Hematopoietic multipotent progenitor cell treated with erythropoietin and hydrocortisone succinate and interleukin-3 and kit ligand, for 8 days (in vitro differentiated cells): ENCODE data around the gene ELL2.
"Not testable (repeated sequence)": the region's sequence is repeated elsewhere in the genome, so short reads cannot be mapped to it uniquely, and the experiment has no call there.

Experiments used
- DNase-seq: peaks from one replicate; pipeline ENCODE4 v3.0.0-alpha.2; 2015

The ELL2 gene

DNA sequence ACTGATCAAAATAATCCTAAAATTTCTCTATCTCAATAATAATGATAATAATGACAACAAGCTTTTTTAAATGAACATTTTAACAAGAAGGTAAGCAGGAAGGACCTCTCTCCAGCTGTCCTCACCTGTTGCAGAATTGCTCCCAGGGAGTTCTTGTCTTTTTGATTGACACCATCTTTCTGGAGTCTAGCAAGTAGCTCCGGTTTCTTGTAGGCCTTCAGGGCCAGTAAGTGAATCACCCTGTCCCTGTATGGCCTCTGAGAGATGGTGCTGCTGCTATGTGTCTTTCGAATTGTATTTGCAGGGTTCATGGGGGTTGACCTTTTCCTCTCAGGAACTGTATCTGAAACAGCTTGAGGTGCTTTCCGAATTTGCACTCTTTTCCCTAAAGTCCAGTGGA lies 55.3 kb downstream of the ELL2 start:
- DNase-seq: not testable (repeated sequence)

DNA sequence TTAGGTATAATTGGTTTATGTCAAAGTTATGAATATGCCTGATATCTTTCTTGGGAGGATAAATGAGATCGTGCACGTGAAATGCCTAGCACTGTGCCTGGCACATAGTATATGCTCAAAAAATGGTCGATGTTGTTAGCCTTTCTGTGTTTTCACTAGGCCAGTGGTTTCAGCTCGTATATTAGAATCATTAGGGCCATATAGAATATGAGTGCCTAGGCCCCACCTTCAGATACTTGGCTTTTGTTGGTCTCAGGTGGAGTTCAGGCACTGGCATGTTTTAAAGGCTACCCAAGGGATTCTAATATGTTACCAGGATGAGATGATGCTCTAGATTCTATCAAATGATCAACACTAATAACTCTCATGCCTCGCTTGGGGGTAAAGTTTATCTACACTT lies 56.8 kb downstream of the ELL2 start:
- DNase-seq: no peak

DNA sequence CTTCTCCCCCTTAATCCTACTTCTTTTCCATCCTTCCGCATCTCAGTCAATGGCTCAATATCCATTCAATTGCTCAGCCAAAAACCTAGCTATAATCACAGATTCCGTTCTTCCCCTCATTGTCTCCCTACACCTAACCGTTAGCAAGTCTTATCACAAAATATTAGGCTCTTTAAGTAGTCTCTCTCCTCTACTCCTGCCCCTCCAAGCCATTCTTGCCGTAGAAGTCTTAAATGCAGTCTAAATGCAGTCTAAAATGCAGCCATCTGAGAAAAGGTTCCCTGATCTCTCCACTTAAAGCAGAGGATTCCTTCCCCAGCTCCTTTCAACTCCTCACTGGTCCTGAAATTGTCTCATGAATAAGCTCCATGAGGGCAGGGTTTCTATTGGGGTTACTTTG lies 57.8 kb downstream of the ELL2 start:
- no peak for DNase-seq

DNA sequence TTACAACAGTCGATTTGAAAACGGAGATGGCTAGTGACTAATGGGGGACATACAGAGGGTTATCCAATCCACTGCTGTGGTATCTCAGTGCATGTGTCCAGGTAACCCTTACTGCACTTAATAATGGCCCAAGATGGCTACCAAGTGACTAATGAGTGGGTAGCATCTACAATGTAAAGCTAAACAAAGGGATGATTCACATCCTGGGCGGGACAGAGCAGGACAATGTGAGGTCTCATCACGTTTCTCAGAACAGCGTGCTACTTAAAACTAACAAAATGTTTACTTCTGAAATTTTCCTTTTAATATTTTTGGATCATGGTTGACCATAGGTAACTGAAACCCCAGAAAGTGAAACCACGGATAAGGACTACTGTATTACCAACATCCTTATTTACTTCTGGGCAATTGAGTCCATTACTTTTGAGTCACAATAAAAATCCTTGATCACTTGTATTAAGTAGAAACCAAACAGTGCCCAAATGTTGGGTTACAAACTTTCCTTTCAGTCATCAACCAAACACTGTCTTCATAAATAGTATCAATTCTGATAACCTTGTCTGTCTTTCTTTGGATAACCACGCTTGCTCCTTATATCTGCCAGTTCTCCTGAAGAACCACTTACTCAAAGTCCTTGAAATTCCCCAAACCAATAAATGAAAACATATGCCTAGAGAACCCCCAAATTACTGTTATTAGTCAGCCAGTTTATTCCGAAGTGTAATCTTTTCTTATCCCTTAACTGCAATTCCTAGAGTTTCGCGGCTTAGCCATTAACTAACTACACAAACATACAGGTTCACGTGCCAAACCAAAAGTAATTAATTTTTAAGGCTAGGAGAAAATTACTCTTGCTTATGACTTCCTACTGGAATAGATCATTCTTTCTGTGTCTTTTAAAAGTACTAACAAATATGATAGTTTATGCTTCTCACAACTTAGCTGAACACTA lies 59.7 kb downstream of the ELL2 start:
- no peak for DNase-seq

DNA sequence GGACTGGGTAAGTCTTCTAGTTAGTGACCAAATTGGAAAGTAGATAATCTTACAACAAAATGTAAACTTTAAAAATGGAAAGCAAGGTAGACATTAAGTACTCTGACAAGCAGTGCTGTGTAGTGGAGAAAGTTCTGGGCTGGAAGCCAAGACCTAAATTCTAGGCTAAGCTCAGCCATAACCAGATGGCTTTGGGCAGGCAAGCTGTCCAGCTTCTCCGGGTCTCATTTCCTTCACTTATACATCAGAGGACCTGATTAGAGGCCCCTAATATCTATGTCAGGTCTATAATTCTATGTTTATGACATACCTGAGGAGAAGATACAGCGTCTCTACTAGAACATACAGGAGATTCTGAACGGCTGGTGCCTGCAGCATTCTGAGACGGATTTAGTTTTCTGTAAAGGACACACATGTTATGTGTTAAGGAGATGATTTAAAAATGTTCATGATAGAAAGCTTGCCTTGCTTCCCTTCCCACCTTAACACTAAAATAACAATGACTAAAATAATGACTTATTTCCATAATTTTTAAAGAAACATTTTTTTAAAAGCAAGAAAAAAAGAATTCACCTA lies 61.2 kb downstream of the ELL2 start:
- DNase-seq: no peak

DNA sequence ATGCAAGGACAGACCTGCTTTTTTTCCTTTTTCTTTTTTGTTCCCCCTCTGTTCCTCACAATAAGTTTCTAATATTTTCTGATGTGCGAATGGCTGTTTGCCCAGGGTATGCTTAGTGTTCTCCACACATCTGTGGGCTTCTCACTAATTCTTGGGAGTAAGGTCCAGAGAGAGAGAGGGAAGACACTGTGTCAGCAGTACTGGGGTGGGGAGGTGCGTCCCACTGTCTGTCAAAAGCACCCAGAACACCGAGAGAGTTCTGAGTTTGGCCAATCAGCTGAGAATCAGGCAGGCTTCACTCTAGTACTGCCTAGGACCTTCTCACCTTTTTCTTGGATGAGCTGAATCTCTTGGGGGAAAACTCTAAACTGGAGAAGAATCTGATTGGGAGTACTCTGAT lies 61.8 kb downstream of the ELL2 start:
- no peak for DNase-seq

DNA sequence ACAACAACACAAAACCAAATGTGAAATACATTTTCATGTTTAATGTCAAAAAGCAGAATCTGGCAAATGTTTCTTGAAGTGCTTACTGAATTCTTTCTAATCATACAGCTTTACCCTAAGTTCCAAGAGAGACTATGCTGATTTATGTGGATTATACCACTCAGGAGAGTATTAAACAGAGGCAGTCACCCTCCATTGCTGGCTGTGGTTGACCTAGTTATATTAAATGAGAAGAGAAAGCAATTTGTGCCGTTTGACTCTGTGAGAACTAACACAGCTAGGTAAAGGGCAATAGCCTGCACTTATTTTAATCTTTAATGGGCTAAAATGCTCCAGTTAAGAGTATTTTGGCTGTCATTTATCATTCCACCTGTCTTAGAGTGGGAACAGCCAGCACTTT lies 62.6 kb downstream of the ELL2 start:
- DNase-seq: no peak

DNA sequence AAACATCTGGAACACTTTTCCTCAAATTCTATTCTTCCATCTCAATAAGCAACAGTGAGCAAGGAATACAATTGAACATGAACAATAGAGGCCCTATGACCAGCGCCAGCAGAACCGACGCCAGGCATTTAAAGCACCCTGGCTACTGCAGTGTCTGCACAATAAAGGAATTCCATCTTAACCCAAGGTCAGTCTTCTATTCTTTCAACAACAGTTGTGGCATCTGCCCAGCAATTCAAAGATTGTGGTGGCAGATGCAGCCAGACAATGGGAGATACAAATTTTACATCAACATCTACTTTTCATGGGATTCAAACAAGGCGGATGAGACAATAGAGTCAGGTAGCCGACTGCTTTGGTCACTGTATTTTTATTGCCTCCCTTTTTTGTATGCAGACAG lies 65.9 kb downstream of the ELL2 start:
- no peak for DNase-seq

DNA sequence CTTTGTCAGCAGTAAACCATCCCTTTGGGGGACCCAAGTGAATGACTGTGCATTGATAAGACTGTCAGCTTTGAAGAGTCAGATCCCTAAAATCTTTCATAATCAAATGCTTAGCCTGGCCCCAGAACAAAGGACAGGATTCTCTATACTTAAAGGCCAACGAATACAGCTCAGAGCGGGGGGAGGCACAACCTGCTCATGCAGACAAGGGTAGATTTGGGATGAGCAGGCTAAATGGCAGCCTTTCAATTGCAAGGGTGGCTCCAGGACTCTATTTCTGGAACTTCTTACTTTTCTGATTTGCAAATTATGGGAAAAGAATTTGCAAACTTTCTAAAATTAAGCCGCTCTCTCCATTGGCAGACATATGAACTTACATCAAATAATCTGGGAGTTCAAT lies 66.4 kb downstream of the ELL2 start:
- DNase-seq: no peak

DNA sequence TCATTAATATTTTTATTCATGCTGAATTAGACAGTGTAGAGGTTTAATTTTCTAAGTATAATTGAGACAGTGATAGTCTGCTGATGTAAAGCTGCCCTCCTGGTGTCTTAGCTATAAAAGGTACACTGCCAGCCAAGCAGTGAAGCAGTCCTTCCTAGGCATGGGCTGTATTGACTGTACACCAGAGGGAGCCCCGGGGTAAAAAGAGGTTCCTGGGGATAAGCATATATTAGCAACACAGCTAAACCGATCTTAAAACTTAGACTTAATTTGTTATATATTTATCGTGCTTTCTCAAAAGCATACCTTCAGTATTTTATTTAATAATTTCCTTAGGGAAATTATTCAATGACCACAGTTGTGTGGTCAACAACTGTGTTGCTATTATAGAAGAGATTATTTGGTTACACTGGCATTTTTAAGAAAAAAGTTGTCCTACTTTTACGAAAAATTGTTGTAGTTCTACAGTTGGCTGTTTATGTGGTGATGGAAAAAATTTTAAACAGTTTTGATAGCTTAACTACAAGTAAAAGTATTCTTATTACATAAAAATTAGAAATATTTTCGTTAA lies 68.8 kb downstream of the ELL2 start:
- DNase-seq: peak; percentile 76

DNA sequence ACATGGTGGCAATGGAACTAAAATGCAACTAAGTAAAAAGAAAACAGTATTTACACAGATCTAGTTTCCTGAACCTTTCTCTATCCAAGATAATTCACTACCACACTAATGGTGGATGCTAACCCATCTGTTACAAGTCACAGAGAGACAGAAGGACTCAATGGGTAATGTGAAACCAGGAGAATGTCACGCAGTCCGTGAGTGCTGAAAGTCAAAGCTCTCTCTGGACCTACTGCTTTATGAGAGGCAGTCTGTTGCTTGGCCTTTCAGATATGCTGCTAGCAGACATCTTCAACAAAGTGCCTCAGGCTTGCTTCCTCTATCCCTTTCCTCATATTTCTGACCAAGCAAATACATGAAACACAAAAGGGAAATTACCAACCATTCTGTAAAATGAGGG lies 70.2 kb downstream of the ELL2 start:
- no peak for DNase-seq

DNA sequence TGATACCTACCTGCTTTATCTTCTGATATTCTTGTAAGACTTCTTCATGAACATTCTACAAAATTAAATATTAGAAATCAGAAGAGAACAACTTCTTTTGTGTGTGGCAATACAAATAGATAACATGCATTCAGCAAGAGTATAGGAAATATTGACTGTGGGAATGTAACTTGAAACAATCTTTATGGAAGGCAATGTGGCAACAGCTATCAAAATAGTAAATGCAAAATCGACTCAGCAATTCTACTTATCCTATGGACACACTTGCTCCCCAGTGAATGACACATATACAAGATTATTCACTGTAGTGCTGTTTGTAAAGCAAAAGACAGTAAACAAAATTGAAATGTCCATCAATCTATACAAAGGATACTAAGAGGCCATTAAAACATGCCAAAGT lies 72.6 kb downstream of the ELL2 start:
- no peak for DNase-seq

DNA sequence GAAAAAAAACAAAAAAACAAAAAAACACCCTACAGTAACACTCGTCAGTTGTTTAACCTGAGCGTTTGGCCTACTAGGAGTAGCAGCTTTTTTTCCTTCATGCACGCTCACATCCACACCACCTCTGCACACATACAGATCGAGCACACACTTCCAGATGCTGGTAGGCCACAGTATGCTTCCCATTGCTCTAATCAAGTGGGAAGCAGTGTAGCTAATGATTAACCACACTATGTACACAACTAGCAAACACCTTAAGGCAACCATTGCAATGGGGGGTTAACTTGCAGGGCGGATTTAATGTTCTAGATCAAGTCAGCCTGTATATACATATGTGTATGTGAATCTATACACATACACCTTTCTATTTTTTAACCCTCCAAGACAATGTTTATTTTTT lies 73.7 kb downstream of the ELL2 start:
- DNase-seq: no peak

DNA sequence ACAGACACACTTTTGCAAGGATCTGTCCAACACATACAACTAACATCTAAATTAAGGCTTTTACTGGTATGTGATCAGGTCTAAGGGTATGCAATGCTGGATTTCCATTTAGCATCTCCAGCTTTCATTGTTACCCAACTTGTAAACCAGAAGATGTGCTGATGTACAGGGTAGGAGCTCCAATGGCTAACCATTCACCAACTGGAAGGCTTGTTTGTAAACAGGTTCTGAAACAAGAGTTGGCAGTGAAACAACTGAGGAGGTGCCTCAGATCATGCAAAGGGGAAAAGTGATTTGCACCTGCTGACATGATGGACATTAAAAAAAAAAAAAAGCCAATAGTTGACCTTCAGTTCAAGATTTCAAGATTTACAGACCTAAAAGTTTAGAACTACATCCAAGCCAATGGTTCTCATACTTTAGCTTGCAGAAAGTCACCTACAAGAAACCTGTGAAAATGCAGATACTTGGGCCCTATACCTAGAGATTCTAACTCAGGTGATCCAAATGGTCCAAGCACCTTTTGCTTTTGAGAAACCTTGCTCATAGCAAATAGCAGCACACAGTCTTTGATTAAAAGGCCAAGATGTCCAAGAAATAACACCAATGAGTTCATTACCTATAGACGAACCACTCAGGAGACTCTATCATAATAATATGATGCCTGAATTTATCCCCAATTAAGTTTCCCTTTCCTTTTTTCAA lies 75.2 kb downstream of the ELL2 start:
- DNase-seq: no peak

DNA sequence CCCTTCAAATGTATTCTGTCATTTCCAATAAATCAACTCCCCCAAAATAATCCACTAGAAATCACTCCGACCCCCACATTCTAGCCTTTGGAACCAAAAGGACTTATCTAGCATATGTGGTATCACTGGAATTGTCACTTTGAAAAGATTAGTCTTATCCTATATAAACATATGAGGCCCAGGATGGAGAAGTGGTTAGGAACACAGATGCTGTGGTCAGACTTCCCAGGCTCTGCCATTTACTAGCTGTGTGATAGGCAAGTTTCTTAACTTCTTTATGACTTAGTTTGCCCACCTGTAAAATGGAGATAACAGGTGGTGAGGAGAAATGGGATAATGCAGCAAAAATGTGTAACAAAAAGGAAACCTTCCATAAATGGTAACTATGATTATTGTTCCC lies 77.1 kb downstream of the ELL2 start:
- peak; percentile 77 for DNase-seq

DNA sequence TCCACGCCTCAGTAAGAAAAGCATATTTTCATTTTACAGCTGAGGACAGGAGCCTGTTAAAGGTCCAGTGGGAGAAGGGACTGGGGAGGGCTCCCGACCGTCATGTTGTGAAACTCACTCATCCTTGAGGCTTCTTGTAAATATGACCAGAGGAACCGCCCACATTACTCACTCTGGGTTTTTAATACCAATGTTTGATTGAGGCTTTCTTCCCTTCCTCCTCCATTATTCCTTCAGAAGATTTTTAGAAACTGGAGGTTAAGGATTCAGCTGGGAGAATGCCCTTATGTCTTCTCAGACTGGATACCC lies 77.7 kb downstream of the ELL2 start:
- peak; percentile 22 for DNase-seq

DNA sequence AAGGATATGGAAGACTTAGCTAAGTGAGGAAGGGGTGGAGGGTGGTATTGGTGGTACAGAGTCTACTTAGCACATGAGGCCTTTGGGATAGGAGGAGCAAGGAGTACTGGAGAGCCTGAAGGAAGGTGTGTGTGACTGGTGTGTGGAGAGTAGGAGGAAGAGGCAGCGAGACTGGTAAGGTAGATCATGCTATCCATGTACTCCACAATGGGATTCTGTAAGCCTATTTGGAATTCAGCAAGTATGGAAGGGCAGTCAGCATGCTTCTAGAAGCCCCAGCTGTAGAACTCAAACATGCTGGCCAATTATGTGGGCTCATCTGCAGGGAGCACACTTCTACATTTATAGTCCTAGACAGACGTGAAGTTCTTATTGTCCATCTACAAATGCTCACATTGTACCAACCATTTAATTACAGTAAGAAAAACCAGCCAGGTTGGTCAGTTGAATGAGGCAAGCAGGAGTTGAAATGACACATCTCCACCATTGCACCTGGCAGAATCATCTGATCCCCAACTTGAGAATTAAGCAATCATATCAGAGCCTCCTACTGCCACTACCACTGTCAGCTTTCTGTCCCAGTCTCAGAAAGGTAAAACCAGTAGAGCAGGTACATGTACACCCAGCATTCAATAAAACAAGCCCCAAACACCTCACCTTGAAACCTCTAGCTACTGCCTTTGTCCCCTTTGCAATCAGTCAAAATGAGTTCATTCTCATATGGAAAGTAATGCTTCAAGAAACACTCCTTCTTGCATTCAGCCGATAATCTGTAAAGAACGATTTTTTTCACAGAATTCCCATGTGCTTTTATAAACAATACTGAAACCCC lies 78.2 kb downstream of the ELL2 start:
- DNase-seq: no peak

DNA sequence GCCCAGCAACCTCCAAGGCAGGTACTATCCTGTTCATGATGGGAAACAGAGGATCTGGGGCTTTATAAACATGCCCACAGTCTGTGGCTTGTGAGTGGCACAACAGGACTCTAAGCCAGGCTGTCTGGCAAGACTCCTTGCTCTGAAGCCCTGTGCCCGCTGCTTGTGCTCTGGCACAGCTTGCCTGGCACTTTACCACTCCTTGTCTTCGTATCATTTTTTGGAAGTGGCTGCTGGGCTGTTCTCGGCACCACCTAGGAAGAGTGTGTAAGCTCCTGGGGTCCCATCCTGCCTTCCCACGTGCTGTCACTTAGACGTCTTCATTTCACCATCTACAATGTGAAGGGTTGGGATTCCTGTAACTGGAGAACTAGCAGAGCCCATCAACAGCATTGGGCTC lies 79.8 kb downstream of the ELL2 start:
- DNase-seq: no peak

DNA sequence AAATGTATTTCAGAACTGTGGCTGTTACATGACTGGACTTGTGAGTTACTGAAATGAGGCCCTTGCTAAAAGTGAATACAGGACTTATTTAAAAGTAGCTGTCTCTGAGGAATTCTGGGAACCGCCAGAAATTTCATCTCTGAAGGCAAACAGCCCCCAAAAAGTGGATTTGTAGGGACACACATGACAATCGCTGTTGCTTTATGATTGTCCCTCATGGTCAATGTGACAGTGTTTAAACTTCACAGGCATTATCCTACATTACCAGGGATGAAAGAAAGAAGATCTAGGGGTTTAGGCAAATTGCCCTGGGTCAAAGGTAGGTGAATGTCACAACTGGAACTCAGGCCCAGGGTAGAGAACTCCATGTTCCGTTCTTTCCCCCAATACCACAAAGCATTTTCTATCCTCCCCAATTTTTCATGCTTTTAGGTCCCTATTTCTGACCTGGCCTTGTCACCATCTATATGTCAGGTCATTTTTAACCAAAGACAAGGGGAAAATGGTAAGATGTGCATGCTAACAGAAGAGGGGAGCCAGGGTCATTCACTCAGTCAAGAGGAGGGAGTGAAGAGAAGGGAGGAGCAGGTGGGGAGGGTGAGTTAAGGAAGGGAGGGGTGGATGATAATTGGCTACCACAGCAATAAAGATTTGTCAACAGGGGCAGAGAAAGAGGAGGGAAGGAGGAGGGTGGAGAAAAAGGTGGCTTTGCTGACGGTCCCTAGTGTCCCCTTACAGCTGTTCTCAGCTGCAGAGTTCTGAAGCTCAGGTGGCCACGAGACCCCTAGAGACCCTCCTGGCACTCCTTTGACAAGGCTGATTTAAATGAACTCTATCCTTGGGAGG lies 81.3 kb downstream of the ELL2 start:
- no peak for DNase-seq

DNA sequence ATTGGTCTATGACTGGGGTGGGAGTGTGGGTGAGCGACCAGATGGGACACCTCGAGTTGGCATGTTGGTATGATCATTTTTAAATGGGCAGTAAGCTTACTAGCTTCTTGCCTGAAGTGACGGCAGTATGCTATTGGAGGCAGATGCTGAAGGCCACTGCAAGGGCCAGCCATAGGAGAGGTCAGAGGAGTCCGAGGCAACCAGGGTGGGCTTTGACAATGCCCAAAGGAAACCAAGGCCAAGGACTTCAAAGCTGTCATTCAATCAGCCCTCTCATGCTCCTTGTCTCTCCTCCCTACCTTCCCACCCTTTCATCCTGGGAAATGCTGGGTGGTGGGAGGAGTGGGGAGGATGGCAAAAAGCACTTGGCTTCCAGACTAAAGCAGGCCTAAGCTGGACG lies 82.0 kb downstream of the ELL2 start:
- DNase-seq: no peak

DNA sequence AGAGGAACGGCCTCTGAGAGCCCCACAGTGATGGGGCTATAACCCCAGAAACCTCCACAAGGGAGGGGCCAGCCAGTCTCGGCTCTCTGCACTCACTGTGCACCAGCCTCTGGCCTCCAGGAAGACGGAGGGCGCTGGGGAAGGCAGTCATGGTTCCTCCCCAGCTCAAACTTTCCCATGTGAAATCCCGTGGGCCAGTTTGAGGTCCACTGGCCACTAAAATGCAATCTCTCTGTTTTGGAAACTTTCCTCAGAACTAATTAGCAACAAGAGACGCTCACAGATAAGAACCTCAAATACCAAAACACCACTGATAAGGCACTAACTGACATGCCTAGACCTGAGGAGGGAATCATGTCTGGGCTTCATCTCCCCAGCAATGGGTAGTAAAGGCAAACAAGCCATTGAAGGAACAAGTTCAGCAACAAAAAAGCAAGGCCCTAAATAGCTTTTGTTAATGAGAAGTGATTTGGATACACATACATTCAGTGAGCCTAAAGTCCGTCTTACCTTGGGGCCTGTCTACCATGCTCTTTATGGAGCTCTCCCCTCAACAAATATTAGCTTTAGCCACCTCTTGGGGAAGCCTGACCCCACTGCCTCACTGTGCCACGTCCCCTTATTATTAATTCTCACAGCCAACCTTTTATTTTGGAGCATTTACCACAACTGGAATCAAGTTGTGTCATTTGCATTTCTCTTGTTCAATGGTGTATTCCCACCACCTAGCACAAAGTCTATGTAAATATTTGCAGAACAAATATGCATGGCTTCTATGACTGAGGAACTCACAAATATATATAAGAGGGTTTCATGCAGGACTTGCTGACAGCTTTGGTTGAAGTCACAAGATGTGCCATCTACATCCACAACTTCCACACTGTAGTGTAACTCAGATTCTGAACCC lies 83.0 kb downstream of the ELL2 start:
- peak; percentile 27 for DNase-seq
